Progenitor cell of endocrine pancreas (in vitro differentiated cells): ENCODE results near the gene LINS1. TPM values are rescaled to one million over a fixed set of nuclear protein-coding genes. Genes with fewer than 3 reads are reported as not detected.

Source experiments
- DNase-seq: peaks from one replicate; pipeline ENCODE4 v3.0.0; 2021; ENCODE audit warnings: low spot score; ENCODE audit not compliant: unreplicated experiment
- H3K27ac Mint-ChIP-seq: 2 replicates; pipeline ENCODE4 v1.8.0; 2021; ENCODE audit warnings: mild to moderate bottlenecking, moderate library complexity, mixed read lengths
- H3K27me3 Mint-ChIP-seq: 2 replicates; pipeline ENCODE4 v1.8.0; 2021; ENCODE audit warnings: mixed read lengths
- H3K36me3 Mint-ChIP-seq: 2 replicates; pipeline ENCODE4 v1.8.0; 2022; ENCODE audit warnings: mixed read lengths; ENCODE audit not compliant: insufficient read depth
- H3K4me1 Mint-ChIP-seq: 2 replicates; pipeline ENCODE4 v1.8.0; 2021; ENCODE audit warnings: low read depth, mixed read lengths
- H3K4me3 Mint-ChIP-seq: 2 replicates; pipeline ENCODE4 v1.8.0; 2021; ENCODE audit warnings: low read depth, mild to moderate bottlenecking, moderate library complexity, mixed read lengths
- H3K9me3 Mint-ChIP-seq: 2 replicates; pipeline ENCODE4 v1.8.0; 2021; ENCODE audit warnings: low read depth, mixed read lengths
- total RNA-seq: library from RNA; stranded (reverse); gene quantifications from 2 replicates; pipeline ENCODE4 v1.2.1, GENCODE V29; 2021
- TF ChIP-seq, protein P1 (sequence below): fragments of 200-600 bp; sonication (generic); IDR thresholded peaks from one replicate; pipeline ENCODE4 v1.5.0; 2021; ENCODE audit warnings: antibody characterized with exemption, mild to moderate bottlenecking; ENCODE audit not compliant: unreplicated experiment

LINS1 gene
- total RNA-seq, 1 donor from 2014 or later, result 17.7 TPM

- H3K4me3 Mint-ChIP-seq, result no peak overlapping the region
Measured at GRCh38 chr15:100631831-100632230, 29.8 kb upstream of the LINS1 start.

DNA sequence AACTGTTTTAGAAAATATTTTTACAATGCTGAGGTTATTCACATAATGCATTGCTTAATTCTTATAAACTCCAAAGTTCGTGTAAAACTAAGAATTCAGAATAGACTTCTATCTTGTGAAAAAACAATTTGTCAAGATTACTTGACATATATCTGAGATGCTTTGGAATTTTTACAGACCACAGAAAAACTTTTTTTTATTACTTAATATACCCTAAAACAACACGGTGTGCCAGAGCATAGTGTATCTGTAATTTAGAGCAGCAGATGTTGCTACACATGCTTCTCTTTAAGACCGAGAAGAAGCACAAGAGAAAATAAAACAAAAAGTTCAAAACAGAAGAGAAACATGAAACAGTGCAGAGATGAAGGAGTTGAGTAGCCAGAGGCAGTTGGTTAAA lies 26.8 kb upstream of the LINS1 start:
- Mint-ChIP-seq H3K27ac (no peak overlapping the region), H3K4me1 (peaks cover 8% of the 10 kb centered on the region), H3K9me3 (no peaks in the 10 kb centered on the region), H3K4me3 (no peak overlapping the region), H3K36me3 (peaks cover 9% of the 10 kb centered on the region), H3K27me3 (no peaks in the 10 kb centered on the region)
- TF ChIP-seq, protein P1, sequence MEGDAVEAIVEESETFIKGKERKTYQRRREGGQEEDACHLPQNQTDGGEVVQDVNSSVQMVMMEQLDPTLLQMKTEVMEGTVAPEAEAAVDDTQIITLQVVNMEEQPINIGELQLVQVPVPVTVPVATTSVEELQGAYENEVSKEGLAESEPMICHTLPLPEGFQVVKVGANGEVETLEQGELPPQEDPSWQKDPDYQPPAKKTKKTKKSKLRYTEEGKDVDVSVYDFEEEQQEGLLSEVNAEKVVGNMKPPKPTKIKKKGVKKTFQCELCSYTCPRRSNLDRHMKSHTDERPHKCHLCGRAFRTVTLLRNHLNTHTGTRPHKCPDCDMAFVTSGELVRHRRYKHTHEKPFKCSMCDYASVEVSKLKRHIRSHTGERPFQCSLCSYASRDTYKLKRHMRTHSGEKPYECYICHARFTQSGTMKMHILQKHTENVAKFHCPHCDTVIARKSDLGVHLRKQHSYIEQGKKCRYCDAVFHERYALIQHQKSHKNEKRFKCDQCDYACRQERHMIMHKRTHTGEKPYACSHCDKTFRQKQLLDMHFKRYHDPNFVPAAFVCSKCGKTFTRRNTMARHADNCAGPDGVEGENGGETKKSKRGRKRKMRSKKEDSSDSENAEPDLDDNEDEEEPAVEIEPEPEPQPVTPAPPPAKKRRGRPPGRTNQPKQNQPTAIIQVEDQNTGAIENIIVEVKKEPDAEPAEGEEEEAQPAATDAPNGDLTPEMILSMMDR, result no peak
- no peak for DNase-seq

More at GRCh38 chr15:100631831-100632230, 29.8 kb upstream of the LINS1 start:
- Mint-ChIP-seq H3K9me3 (no peaks in the 10 kb centered on the region), H3K27ac (peak overlapping the region; percentile 10), H3K36me3 (peaks cover 11% of the 10 kb centered on the region), H3K27me3 (no peaks in the 10 kb centered on the region), H3K4me1 (peaks cover 4% of the 10 kb centered on the region)
- no peak for DNase-seq
- TF ChIP-seq, protein P1, result no peak

DNA sequence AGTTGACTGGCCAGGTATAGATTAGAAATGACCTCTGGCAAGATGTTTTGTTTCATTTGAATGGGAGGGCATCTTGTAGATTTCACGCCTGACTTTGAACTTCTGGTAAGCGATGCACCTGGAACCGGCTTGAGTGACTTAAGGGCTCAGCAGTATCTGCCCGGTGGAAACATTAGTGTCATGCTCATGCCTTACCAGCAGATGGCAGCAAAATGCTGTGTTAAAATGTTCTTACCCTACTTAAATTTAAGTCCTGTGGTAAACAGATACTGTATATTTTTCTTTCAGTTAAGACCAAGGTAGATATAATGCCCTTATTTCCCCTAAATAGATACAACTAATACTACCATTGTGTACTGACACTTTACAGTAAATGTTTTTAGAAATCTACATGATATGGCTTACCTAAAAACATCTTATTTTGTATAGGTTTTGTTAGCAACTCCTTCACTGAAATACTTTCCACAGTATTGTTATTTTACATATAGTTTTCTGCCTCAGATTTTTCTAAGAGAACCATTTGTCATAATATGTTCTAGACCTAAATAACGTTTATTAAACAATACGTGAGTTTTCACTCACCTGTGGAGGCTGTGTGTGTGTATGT lies 25.9 kb upstream of the LINS1 start:
- Mint-ChIP-seq H3K9me3 (no peaks in the 10 kb centered on the region), H3K36me3 (peaks cover 9% of the 10 kb centered on the region), H3K27ac (no peak overlapping the region), H3K27me3 (no peaks in the 10 kb centered on the region), H3K4me3 (no peak overlapping the region), H3K4me1 (peaks cover 8% of the 10 kb centered on the region)
- TF ChIP-seq, protein P1, result peak; percentile 82
- DNase-seq, result peak; percentile 46

DNA sequence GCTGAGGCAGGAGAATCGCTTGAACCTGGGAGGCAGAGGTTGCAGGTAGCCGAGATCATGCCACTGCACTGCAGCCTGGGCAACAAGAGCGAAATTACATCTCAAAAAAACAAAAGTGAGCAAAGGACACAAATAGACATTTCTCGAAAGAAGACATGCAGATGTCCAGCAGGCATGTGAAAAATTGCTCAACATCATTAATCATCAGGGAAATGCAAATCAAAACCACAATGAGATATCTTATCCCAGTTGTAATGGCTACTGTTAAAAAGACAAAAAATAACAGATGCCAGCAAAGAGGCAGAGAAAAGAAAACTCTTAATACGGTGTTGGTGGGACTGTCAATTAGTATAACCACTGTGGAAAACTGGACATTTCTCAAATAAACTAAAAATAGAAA lies 21.3 kb upstream of the LINS1 start:
- no peak overlapping the region for H3K4me3 Mint-ChIP-seq
- no peak for DNase-seq
- peaks cover 17% of the 10 kb centered on the region for H3K36me3 Mint-ChIP-seq
- no peak overlapping the region for H3K27ac Mint-ChIP-seq
- no peaks in the 10 kb centered on the region for H3K9me3 Mint-ChIP-seq
- H3K4me1 Mint-ChIP-seq, result peaks cover 8% of the 10 kb centered on the region
- TF ChIP-seq, protein P1, result no peak
- H3K27me3 Mint-ChIP-seq, result no peaks in the 10 kb centered on the region

DNA sequence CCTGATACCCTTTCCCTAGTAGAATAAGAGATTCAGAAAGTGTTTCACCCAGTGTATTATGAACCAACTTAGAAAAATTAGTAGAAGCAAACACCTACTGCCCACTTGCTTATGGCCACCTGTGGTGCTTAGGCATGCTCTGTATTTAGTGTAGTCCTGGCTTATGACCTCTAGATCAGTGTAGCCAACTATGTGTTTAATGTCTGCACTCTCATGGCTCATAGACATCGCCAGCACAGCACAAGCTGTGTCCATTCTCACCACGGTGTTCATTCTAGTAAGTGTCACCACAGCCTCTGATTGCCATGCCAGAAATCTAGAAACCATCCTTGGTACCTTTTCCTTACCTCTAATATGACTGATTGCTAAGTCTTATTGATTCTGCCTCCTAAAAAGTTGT lies 14.7 kb upstream of the LINS1 start:
- no peak overlapping the region for H3K27ac Mint-ChIP-seq
- H3K4me3 Mint-ChIP-seq, result no peak overlapping the region
- TF ChIP-seq, protein P1, result no peak
- H3K36me3 Mint-ChIP-seq, result peaks cover 19% of the 10 kb centered on the region
- no peaks in the 10 kb centered on the region for H3K9me3 Mint-ChIP-seq
- H3K27me3 Mint-ChIP-seq, result no peaks in the 10 kb centered on the region
- no peak for DNase-seq
- no peaks in the 10 kb centered on the region for H3K4me1 Mint-ChIP-seq
